Panc1 (cell line): Measurements from ENCODE around the gene COX8A. TPM values are rescaled to one million over a fixed set of nuclear protein-coding genes. Genes with fewer than 3 reads are reported as not detected.

Experiments used
- ATAC-seq: fragments of 200-7000 bp; cut with Tn5 transposase; 2 replicates; pipeline ENCODE4 v1.9.1; 2020; ENCODE audit warnings: mild to moderate bottlenecking, moderate library complexity
- BruUV-seq: library from RNA; stranded (reverse); fragments of 400-500 nt; replicated peaks from 2 replicates; lab custom pipeline; 2021; lab: Mats Ljungman, UMichigan
- CTCF ChIA-PET: fragments of 300-600 bp; sonication (Branson Sonifier 250); formaldehyde crosslinking; loops from one replicate; lab custom pipeline; 2022; ENCODE audit warnings: antibody characterized with exemption; lab: Charles Lee
- POLR2A ChIA-PET: fragments of 300-600 bp; sonication (Branson Sonifier 250); formaldehyde crosslinking; loops from one replicate; lab custom pipeline; 2022; ENCODE audit warnings: antibody characterized with exemption; lab: Charles Lee
- DNase-seq: peaks from one replicate; pipeline ENCODE4 v3.0.0-alpha.2; 2010; ENCODE audit warnings: low read depth, low spot score
- H3K27ac ChIP-seq: 2 replicates; pipeline ENCODE4 v1.5.1; 2011; ENCODE audit warnings: mild to moderate bottlenecking, low read length, inconsistent platforms
- H3K27me3 ChIP-seq: fragments of 200-500 bp; sonication (Bioruptor generic); 2 replicates; pipeline ENCODE4 v1.6.0; 2014; ENCODE audit warnings: low read length, inconsistent platforms; ENCODE audit not compliant: control insufficient read depth, insufficient read depth
- H3K36me3 ChIP-seq: fragments of 200-500 bp; sonication (Bioruptor generic); 2 replicates; pipeline ENCODE4 v1.5.1; 2014; ENCODE audit warnings: inconsistent platforms, mild to moderate bottlenecking, low read length, moderate library complexity; ENCODE audit not compliant: control insufficient read depth, insufficient read depth
- H3K4me1 ChIP-seq: 2 replicates; pipeline ENCODE4 v1.5.1; 2011; ENCODE audit warnings: inconsistent platforms, mild to moderate bottlenecking, low read length, moderate library complexity; ENCODE audit not compliant: control insufficient read depth, insufficient read depth
- H3K4me3 ChIP-seq, 2 experiments: 2 replicates each; pipeline ENCODE4 v1.5.1; 2011 to 2012; ENCODE audit warnings: low read depth in 2 of 2, low read length in 2 of 2, mild to moderate bottlenecking in 2 of 2, inconsistent platforms in 1 of 2, moderate library complexity in 1 of 2
- H3K9me3 ChIP-seq: fragments of 200-500 bp; sonication (Bioruptor generic); 2 replicates; pipeline ENCODE4 v1.5.1; 2014; ENCODE audit warnings: low read depth, mild to moderate bottlenecking, inconsistent platforms, low read length, moderate library complexity; ENCODE audit not compliant: control insufficient read depth, insufficient read depth
- POLR2AphosphoS5 ChIP-seq: IDR thresholded peaks from 2 replicates; pipeline ENCODE4 v1.6.1; 2012; ENCODE audit warnings: mild to moderate bottlenecking, low read depth, low read length, moderate library complexity
- REST ChIP-seq, 2 experiments: IDR thresholded peaks; 2 replicates each; pipeline ENCODE4 v1.6.1; 2011 to 2012; ENCODE audit warnings: low read depth in 2 of 2, control low read depth in 1 of 2, low read length in 1 of 2, mild to moderate bottlenecking in 1 of 2, moderate library complexity in 1 of 2; ENCODE audit not compliant: insufficient read depth in 1 of 2
- TCF7L2 ChIP-seq: IDR thresholded peaks from 2 replicates; pipeline ENCODE4 v1.6.1; 2011; ENCODE audit warnings: mild to moderate bottlenecking, low read depth, low read length, inconsistent platforms
- in situ Hi-C: cut with HindIII; loops from 2 replicates; pipeline ENCODE4 v1.10.0; 2016; ENCODE audit warnings: low sequenced_read_pairs, low pct_unique_long_range_greater_than_20kb
- intact Hi-C: fragments of 100-400 bp; cut with micrococcal nuclease; formaldehyde crosslinking; loops from one replicate; pipeline ENCODE4 v1.10.0; 2022; ENCODE audit not compliant: unreplicated experiment
- total RNA-seq: library from RNA; stranded (reverse); gene quantifications from one replicate; pipeline ENCODE4 v1.2.1, GENCODE V29; 2021; ENCODE audit not compliant: unreplicated experiment

The COX8A gene
- total RNA-seq, 1 experiment from 2014 or later, result 613 TPM

GRCh38 chr11:64003807-64004589, 29.6 kb downstream of the COX8A start:
- intact Hi-C loops (no loop called here), in situ Hi-C loops (loop anchor here (10.0 kb wide), 1 partner anchor 71 kb away; no protein-coding TSS in a partner anchor)
- Histone ChIP-seq H3K9me3 (no peaks in the 10 kb centered on the region), H3K27me3 (no peaks in the 10 kb centered on the region), H3K4me1 (peaks cover 61% of the 10 kb centered on the region), H3K36me3 (no peaks in the 10 kb centered on the region), H3K4me3 (no peak overlapping the region), H3K27ac (peak overlapping the region; percentile 46)
- DNase-seq, result no peak
- POLR2A ChIA-PET, result interaction anchor here (0.7 kb wide), 1 partner anchor 822 kb away, joined by 4 read pairs; no protein-coding TSS in a partner anchor
- CTCF ChIA-PET, result interaction anchor here (1.5 kb wide), 1 partner anchor 145 kb away, joined by 5 read pairs; no protein-coding TSS in a partner anchor
- BruUV-seq, result no TSS peak
- peak; percentile 10 for ATAC-seq
- TF ChIP-seq REST (IDR thresholded peaks at IDR 0.05; ENCODE audit: insufficient read depth in 1 of 2, low read depth in 2 of 2, low read length in 1 of 2) (no peak), POLR2AphosphoS5 (0 out of 2 replicates have a peak, but pooled peaks have one; percentile 19)

- intact Hi-C loops (no loop called here), in situ Hi-C loops (loop anchor here (10.0 kb wide), 1 partner anchor 70 kb away; no protein-coding TSS in a partner anchor)
- H3K36me3 ChIP-seq, result no peaks in the 10 kb centered on the region
- H3K27me3 ChIP-seq, result no peaks in the 10 kb centered on the region
- CTCF ChIA-PET, result no interaction called here
- no peaks in the 10 kb centered on the region for H3K9me3 ChIP-seq
- no TSS peak for BruUV-seq
- H3K27ac ChIP-seq, result no peak overlapping the region
- DNase-seq, result no peak
- no peak for ATAC-seq
- POLR2A ChIA-PET, result no interaction called here
- no peak overlapping the region for H3K4me3 ChIP-seq
- peaks cover 64% of the 10 kb centered on the region for H3K4me1 ChIP-seq
- TF ChIP-seq TCF7L2 (no peak), REST (IDR thresholded peaks at IDR 0.05; ENCODE audit: insufficient read depth in 1 of 2, low read depth in 2 of 2, low read length in 1 of 2) (no peak), POLR2AphosphoS5 (no peak)
These were observed 30.2 kb downstream of the COX8A start for GRCh38 chr11:64004590-64004984.
